EL (cell line): ENCODE results near the gene LCN12.

ENCODE experiments used
- DNase-seq: peaks from one replicate; pipeline ENCODE4 v3.0.0-alpha.2; 2016

The LCN12 gene

DNA sequence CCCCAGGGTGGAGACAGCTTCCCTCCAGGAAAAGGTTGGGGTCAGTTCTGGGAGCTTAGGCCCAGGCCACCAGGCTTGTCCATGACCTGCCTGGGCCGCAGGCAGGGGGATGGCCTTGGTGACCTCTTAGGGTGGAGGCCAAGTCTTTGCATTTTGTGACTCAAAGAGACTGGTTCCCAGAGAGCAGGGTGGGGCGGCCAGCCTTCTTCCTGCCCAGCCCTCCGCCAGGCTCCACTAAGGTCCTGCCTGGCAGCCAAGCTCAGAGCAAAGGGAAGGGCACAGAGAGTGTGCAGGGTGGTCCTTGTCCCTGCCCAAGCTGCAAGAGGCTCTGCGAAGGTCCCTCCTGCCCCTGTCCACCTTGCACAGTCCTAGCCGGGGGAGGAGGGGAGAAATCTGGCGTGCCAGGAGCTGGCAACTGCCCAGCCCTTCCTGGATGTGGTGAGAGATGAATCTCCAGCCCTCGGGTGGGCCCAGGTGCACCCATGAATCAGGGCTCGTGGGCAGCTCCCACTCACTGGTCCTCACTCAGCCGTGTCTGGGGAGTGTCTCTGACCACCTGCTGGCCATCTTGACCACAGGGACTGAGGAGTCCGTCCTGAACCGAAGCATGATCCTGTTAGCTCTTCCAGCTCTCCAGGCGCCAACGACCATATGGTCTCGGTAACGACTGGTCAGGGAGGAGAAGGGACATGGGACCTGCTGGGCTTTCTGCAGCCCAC is 22.9 kb downstream of the LCN12 start:
- DNase-seq = no peak

DNA sequence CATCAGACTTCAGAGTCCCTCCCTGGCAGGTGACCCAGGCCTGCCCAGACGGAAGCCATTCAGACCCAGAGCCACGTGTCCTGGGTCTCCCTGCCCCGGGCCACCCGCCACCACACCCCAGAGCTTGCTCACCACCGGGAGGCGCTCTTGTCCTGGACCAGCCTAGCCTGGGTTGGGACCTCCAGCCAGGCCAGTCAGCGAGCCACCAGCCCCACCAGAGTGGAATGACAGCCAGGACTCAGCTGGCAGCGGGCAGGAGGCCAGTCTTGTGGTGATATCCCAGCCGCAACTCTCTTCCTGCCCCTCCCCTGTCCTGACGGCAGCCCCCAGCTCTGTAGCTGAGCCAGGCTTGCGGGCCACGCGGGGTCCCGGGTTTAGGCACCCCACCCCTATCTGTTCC is 23.6 kb downstream of the LCN12 start:
- no peak for DNase-seq

DNA sequence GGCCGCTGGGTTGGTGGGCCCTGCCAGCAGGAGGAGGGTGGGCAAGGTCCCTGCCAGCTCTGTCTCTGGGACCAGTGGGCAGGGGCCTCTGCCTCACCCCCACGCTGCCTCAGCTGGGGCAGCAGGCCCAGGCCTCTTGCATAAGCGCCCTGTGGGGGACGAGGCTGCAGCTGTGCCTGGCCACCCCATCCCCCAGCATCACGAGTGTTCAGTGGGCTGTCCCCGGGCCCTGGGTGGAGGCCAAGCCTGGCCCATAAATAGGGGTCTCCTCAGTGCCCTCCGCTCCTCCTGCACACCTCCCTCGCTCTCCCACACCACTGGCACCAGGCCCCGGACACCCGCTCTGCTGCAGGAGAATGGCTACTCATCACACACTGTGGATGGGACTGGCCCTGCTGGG is 25.1 kb downstream of the LCN12 start, which contains the start of gene PTGDS:
TSS of gene PTGDS (plus strand) at position 282 of the 400 bp plus-strand sequence. CDS start at position 357, 75 bp downstream.
- no peak for DNase-seq

DNA sequence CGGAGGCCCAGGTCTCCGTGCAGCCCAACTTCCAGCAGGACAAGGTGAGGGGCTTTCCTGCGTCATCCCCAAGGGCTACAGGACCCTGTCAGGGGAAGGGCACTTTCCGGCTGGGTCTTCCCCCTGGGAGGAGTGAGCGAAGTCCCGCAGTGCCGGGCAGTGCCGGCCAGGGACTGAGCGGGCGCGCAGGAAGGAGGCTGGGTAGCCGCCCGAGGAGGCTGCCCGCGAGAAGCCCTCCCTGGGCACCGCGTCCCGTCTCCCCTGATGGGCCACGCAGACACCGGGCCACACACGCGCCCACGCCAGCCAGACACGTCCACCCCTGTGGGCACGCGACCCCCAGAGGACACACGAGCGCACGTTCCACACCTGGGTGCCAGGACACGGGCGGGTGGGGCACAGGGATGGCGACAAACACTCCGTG is 25.6 kb downstream of the LCN12 start:
- no peak for DNase-seq

DNA sequence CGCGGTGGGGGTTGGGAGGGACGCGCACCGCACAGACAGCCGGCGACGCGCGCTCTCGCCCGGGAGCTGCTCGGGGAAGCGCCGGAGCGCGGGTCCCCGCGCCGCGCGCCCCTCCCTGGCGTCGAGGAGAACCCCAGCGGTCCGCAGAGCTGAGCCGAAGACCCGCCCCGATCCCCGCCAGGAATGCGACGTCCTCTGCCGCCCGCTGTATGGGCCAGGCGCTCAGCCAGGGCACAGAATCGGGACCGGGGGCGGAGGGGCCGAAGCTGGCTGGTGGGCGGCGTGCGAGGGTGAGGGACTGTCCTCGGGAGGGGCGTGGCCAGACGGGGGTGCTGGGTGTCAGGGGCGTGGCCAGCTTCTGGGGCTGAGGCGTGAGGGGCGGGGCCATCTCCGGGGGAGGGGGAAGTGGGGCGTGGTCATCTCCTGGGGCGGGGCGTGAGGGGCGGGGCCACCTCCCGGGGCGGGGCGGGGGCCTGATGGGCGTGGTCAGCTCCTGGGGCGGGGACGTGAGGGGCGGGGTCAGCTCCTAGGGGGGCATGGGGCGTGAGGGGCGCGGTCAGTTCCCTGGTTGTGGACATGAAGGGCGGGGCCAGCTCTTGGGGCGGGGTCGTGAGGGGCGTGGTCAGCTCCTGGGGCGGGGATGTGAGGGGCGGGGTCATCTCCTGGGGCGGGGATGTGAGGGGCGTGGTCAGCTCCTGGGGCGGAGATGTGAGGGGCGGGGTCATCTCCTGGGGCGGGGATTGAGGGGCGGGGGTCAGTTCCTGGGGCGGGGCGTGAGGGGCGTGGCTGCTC is 26.2 kb downstream of the LCN12 start:
- DNase-seq = peak; percentile 51

DNA sequence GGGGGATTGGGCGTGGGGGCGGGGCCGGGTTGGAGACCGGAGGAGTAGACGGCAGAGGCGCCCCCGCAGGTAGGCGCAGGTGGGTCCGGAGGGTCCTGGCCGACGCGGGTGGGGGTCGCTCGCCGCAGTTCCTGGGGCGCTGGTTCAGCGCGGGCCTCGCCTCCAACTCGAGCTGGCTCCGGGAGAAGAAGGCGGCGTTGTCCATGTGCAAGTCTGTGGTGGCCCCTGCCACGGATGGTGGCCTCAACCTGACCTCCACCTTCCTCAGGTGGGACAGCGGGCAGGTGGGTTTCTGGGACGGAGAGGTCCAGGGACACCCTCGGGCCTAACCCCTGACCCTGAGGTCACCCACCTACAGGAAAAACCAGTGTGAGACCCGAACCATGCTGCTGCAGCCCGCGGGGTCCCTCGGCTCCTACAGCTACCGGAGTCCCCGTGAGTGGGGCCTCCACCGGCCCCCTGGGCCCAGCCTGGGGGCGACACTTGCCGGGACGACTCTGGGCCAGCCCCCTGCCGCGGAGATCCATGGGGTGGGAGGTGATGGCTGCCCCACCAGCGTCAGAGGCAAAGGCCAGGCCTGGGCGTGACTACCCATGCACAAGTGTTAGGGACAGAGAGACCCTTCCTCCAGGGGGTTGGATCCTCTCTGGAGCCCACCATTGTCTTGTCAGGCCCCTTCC is 26.9 kb downstream of the LCN12 start:
- DNase-seq = no peak

DNA sequence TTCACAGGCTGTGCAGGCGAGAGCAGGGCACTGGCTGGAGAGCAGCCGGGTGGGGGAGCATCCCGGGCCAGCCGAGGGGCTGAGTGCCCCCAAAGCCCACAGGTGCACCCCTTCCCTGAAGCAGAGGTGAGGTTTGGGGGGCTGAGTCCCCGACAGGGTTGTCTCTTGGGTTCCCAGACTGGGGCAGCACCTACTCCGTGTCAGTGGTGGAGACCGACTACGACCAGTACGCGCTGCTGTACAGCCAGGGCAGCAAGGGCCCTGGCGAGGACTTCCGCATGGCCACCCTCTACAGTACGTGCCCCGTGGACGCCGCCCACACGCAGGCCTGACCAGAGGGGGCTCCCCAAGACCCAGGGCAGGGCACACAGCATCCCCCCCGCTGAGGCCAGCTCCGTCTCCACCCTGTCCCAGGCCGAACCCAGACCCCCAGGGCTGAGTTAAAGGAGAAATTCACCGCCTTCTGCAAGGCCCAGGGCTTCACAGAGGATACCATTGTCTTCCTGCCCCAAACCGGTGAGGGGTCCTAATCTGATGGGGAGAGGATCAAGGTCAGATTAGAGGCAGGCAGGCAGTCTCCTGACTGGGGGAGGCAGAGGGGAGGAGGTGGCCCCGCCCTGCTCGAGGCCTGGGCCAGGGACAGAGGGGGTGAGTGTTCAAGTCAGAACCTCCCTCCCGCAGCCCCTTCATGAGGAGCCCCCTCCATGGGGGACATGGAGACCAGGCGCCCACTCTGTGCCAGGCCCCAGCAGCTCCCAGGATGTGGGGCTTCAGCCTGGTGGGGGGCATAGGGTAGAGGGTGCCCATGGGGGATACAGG is 27.9 kb downstream of the LCN12 start:
- no peak for DNase-seq

DNA sequence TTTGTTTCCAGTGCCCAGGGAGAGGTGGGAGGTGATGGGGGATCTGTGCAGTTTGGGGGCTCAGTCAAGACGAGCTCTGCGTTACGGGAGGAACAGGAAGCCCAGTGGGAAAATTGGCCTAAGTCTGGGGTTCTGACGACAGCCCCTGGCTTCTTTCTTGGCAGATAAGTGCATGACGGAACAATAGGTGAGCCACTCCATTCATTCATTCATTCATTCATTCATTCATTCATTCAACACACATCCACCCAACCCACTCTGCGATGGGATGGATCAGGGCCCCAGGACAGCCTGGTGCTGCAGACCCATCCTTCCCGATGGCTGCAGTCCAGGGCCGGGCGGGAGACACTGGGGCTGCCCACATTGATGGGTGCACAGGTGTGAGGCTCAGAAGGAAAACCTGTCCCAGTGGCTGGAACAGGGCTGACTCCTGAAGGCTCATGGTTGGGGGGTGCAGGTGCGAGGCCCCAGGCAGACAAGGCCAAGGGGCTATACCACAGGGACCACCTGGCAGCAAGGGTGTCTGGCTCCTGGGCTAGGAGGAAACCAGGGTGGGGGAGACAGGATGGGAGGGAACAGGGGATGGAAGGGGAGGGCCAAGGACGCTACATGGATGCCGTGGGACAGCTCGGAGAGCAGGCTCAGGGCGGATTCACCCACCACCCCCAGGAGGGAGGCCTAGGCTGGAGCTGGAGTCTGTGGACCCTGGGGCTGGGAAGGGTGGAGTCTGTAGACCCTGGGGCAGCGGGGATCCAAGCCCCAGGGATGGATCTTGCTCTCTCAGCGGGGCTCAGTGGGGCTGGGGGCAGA is 28.8 kb downstream of the LCN12 start:
- DNase-seq = no peak

DNA sequence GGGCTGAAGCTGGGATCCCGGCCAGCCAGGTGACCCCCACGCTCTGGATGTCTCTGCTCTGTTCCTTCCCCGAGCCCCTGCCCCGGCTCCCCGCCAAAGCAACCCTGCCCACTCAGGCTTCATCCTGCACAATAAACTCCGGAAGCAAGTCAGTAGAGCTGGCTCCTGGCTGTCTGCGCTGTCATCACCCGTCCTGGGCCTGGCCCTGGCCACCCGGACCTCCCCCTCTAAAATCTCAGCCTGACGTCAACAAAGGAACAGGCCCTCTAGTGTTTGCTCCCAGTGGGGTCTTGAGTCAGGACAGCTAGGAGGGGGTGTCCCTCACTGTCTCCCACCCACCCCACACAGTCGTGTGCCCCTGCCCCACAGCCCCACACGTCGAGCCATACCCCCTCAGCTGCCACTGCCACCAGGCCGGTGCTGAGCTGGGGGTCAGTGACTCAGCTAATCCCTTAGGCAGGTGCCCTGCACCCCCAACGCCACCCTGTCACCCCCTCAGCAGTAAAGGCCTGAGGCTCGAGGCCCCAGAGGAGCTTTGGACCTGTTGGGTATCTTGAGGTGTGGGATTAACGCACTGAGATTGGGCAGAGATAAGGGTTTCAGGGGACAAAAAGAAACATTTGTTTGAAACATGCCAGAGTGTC is 29.6 kb downstream of the LCN12 start:
- DNase-seq = no peak

DNA sequence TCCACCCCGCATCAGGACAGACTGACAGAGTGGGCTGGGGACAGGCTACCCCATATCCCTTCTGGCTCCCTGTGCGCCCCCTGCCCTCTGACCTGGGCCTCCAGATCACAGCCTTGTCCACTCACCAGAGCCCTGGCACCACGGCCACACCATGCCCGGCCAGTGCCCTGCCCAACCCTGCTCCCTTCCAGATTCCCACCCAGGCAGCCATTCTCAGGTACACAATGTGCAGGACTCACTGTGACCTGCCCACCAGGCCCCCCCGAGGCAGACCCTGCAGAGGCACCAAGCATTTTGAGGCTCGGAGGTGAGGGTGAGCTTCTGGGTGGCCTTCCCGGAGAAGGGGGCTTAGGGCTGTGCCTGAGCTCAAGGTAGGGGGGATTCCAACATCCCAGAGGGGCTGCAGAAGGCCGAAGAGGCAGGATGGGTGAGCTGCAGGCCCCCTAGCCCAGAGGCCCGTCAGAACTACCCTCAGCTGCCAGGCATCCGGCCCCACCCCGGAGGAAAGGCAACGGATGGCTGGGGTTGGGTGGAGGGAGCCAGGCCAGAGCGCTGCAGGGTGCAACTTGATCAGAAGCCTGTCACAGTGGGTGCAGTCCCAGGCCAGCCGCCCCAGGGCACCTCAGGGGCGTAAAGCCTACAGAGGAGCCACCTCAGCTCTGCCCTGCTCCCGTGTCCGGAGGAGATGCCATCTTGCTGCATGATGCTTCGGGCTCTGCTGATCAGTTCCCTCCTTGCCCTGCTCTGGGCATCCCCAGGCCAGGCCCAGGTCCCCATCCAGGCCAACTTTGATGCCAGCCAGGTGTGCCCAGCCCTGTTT is 30.4 kb downstream of the LCN12 start, which contains the start of gene LCNL1:
TSS of gene LCNL1 (plus strand) at position 762 of the 820 bp plus-strand sequence. CDS start 594 bp downstream, outside the sequence.
- no peak for DNase-seq

DNA sequence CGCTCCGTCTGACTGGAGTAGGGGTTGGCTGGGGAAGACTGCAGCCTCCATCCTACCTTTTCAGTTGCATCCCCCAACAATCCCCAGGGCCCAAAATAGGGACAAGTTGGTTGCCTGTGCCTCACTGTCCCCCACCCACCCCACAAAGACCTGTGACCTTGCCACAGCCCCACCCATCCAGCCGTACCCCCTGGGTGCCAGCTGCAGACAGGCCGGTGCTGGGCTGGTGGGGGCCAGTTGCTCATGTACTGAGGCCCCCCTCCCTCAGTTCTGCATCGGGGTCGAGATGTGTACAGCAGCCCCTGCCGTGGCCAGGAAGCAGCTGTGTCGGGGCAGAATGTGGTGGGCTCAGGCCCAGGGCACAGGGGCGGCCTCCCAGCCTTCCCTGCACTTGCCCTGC is 31.1 kb downstream of the LCN12 start:
- no peak for DNase-seq

DNA sequence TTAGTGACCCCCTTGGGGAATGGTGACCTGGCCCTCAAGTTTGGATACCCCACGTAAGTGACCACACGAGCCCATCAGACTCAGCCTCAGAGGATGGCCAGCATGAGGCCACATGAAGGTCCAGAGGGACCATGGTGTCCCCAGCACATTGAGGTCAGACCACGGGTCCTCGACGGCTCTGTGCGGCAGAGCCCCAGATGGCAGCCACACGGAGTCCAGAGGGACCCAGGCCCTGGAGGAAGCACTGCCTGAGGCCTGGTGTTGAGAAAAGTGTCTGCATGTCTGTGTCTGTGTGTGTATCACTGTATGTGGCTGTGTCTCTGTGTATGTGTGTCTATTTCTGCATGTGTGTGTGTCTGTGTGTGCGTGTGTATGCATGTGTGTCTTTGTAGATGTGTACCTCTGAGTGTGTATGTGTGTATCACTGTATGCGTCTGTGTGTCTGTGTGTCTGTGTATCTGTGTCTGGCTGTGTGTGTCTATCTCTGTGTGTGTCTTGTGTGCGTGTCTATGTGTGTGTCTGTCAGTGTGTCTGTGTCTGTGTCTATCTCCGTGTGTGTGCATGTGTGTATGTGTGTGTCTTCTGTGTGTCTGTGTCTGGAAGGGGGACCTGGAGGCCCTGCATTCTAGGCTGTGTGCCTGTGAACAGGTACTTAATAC is 31.7 kb downstream of the LCN12 start:
- no peak for DNase-seq

DNA sequence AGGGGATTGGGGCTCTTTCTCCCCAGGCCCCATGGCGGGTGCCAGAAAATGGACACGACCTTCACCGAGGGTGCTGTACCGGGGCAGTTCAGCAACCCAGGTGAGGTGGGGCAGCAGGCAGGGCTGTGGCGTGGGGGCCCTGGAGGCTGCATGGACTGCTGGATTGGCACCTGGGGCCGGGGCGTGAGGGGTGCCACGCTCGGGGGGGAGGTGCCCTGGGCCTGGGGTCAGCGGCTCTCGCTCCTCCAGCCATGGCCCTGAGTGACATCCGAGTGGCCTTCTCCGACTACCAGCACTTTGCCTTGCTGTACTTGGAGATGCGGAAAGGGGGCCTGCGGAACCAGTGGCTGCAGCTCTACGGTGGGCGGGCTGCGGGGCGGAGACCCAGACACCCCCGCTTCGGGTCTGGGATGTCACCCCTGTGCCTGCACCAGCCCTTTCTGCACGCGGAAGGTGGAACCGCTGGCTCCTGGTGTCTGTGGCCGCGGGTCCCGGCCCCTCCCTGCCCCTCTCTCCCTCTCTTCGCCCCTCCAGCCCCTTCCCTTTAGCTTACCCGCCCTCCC is 32.5 kb downstream of the LCN12 start:
- DNase-seq = no peak

DNA sequence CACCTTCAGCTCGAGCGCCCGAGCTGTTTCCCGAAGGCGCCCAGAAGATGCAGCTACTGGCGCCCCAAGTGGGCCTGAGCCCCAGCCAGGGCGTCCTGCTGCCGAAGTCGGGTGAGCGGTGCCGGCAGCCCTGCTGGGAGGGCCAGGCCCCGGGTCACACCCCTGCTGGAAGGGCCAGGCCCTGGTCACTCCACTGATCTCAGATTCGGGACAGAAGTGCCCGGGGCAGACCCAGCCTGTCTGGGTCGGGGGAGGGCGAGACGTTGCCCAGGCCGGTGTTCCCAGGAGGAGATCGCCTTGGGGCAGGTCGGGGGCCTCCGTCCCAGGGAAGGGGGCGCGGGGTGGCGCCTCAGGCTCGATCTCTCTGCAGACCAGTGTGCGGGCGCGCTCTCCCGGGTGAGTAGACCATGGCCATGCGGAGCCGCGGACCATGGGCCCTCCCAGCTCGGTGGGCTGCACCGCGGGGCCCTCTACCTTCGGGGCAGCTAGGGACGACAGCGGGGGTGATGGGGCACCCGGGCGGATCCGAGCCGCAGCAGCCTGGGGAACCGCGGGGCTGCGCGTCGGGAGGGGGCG is 33.0 kb downstream of the LCN12 start:
- no peak for DNase-seq

DNA sequence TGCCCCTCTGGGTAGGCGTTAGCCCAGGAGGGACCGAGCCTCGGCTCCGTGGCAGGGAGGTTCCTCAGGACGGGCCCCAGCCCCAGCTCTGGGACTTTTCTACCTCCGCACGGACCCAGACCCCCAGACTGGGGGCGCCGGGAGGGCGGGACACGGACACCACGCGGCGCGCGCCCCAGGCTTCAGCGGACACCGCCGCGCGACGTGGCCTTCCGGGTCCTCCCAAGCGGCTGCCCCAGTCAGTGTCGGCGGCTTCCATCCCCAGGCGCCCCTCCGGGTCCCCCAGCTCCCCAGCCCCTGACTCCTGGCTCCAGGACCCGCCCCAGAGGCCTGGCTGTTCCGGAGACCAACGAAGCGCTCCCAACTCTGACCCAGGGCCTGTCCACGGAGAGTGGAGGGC is 33.8 kb downstream of the LCN12 start:
- no peak for DNase-seq

DNA sequence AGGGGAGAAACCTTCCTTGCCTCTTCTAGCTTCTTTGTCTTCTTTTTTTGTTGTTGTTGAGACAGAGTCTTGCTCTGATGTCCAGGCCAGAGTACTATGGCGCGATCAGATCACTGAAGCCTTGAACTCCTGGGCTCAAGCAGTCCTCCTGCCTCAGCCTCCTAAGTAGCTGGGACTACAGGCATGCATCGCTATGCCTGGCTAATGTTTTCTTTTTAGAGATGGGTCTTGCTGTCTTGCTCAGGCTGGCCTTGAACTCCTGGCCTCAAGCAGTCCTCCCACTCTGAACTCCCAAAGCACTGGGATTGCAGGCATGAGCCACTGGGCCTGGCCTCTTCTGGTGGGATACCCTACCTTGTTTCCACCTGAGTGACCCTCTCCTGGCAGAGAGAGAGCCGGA is 36.8 kb downstream of the LCN12 start:
- DNase-seq = no peak

DNA sequence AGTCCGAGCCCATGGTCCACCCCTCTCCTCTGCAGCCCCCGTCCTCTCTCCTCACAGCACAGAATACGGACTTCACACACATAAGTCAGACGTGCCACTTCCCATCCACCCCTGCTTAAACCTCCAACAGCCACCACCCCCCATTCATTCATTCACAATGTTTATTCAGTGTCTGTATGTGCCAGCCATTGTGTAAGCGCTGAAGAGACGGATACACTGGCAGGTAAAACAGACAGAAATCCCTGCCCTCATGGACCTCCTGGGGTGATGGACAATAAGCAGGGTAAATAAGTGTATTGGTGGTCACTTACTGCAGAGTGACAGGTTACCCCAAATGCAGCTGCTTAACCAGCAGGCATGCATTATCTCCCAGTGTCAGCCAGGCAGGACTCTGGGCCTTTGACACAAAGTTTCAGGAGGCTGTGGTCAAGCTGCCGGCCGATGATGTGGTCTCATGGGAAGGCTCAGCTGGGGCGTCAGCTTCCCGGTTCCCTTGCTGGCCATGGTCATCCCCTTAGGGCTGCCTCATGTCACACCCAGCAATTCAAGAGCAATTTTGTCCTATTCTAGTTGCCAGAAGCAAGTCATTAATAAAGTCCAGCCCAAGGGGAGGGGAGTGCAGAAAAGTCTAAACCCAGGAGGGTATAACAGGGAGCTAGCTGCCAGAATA is 38.3 kb downstream of the LCN12 start:
- no peak for DNase-seq
